ENCODE measurements around the gene LGALS9B.
"Not testable (repeated sequence)": the region's sequence is repeated elsewhere in the genome, so short reads cannot be mapped to it uniquely, and the experiment has no call there.

The LGALS9B gene

DNA sequence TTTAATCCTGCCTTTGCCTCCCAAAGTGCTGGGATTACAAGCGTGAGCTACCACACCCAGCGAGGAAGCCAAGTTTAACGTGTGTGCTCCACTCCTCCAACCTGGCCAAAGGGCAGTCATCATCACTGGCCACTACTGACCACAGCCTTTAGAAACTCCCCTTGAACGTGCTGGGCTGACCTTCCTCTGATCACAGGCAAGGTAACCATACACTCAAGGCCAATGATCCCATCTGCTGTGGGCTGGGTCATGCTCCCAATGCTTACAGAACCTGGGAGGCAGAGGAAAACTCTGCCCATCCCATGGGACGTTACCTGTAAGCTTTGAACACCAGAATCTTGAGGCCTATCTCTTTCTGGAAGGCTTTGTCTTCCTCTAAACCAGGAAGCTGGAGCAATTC, 51.9 kb downstream of the LGALS9B start:
- not testable (repeated sequence) for DNase-seq (ENCODE audit: low read depth)

DNA sequence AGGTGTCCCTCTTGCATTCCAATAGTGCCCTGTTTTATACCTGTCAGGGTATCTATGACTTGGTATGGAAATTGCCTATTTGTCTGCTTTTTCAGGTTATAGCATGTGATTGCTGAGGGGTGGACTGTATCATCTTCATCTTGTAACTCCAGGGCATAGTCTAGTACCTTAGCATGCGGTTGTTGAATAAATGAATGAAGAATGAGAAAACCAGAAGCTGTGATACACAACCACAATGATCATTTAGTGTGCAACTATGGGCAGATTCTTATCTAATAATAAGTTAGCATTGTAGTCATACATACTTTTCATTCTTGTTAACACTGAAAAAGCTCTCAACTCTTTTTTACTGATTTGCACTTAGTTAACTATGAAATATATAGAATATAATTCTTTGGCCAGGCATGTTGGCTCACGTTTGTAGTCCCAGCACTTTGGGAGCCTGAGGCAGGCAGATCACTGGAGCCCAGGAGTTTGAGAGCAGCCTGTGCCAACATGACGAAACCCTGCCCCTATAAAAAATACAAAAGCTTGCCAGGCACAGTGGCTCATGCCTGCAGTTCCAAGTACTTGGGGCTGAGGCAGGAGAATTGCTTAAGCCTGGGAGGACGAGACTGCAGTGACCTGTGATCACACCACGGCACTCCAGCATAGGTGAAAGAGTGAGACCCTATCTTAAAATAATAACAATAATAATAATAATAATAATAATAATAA, 65.9 kb downstream of the LGALS9B start:
- DNase-seq (ENCODE audit: low read depth) = not testable (repeated sequence)

DNA sequence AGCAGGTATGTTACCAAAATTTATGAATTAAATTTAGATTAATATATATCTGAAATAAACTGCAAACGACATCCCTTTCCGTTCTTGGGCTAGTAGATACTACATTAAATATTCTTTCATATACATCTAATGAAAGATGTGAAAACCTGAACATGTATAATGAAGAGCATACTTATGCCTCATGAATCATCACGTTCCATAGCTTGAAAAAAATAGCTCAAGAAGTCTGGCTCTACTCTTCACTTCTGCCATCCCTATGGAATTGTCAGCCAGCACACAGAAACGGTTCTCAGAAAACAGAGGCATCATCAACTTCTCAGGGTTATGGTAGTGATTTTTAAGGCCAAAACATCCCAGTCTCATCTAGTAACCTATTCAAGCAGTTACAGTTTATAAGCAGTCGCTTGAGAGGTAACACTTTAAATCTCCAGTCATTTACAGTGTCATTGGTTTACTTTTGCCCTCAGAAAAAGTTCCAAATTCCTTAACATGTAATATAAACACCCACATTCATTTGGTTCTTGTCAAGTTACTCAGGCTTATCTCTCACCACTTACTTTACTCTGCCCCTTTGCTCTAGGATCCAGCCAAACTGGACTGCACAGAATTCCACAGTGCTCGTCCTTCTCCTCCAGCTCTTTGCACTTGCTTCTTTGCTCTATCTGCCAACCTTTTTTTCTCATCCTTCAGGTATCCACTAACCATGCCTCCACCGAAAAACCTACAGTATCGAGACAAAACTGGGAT, 66.6 kb downstream of the LGALS9B start:
- DNase-seq (ENCODE audit: low read depth) = not testable (repeated sequence)

Measured in stimulated activated CD4-positive, alpha-beta T cell treated with anti-CD3 and anti-CD28 coated beads, Interleukin-2, amount 100 ng/mL, for 4 hours (primary cell).